ENCODE data around the gene RAC3.

DNA sequence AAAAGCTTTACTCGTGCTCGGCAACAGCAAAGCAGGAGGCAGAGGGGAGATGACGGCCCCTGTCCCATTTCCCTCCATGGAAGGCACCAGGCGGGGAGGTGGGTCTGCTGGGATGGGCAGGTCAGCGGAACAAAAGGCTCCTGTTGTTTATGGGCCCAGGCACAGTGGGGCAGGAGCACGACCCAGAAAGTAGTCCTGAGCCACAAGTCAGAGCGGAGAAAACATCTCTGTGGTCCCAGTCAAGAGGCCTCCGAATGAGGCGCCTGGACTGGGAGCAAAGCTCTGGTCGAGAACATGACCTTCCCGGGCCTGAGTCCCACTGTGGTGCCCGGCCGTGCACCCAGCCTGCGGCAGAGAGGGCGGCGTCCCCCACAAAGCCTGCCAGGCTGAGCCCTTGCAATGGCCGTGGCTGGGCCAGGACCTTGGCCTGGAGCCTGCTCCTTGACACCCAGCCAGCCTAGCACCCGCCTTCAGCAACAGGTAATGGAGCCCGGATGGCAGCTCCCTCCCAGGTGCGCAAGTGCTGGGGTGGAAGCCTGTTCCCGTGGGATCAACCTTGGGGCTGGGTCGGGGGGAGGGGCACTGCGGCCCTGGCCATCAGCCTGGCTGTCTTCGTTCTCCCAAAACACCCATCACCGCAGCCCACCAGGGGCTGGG, 16.6 kb downstream of the RAC3 start:
- TF ChIP-seq, protein P1, sequence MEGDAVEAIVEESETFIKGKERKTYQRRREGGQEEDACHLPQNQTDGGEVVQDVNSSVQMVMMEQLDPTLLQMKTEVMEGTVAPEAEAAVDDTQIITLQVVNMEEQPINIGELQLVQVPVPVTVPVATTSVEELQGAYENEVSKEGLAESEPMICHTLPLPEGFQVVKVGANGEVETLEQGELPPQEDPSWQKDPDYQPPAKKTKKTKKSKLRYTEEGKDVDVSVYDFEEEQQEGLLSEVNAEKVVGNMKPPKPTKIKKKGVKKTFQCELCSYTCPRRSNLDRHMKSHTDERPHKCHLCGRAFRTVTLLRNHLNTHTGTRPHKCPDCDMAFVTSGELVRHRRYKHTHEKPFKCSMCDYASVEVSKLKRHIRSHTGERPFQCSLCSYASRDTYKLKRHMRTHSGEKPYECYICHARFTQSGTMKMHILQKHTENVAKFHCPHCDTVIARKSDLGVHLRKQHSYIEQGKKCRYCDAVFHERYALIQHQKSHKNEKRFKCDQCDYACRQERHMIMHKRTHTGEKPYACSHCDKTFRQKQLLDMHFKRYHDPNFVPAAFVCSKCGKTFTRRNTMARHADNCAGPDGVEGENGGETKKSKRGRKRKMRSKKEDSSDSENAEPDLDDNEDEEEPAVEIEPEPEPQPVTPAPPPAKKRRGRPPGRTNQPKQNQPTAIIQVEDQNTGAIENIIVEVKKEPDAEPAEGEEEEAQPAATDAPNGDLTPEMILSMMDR (IDR thresholded peaks at IDR 0.05; ENCODE audit: low read depth, low read length, missing input control): no peak
- peak; percentile 28 for TF ChIP-seq SP1 (IDR thresholded peaks at IDR 0.05)
- TF ChIP-seq ZBTB33 (IDR thresholded peaks at IDR 0.05): no peak
- TF ChIP-seq FOXA1 (IDR thresholded peaks at IDR 0.05): no peak
- no peak for TF ChIP-seq TAF1 (conservative IDR thresholded peaks at IDR 0.05)
- no peak for TF ChIP-seq GABPA (IDR thresholded peaks at IDR 0.05 in 1 of 2, conservative IDR thresholded peaks at IDR 0.05 in 1 of 2)
- TF ChIP-seq RAD21 (IDR thresholded peaks at IDR 0.05): no peak
- TF ChIP-seq MAX (IDR thresholded peaks at IDR 0.05): no peak

Measured in liver (tissue), 3 donors.